A549 (cell line): ENCODE data around the gene TDRD3. TPM values are rescaled to one million over a fixed set of nuclear protein-coding genes. Genes with fewer than 3 reads are reported as not detected.
A peak's percentile ranks its signal among the peaks of the same experiment; 100 is the strongest.

Experiments
- ATAC-seq, 2 experiments: fragments of 200-7000 bp in 1 of 2; fragments of >200 bp in 1 of 2; cut with Nextera tagmentation in 1 of 2; cut with Tn5 transposase in 1 of 2; 3 replicates each; pipeline versions ENCODE4 v1.8.0 to v1.9.1; 2018 to 2020; ENCODE audit warnings: mild to moderate bottlenecking in 1 of 2, moderate library complexity in 1 of 2
- CTCF ChIA-PET: fragments of 300-600 bp; sonication (Branson Sonifier 250); formaldehyde crosslinking; extraction: SDS; loops from one replicate; lab custom pipeline; 2021; ENCODE audit warnings: antibody characterized with exemption, inconsistent platforms; lab: Yijun Ruan, JAX
- POLR2A ChIA-PET: fragments of 350-600 bp; formaldehyde crosslinking; extraction: SDS; loops from one replicate; lab custom pipeline; 2021; ENCODE audit warnings: antibody characterized with exemption, inconsistent platforms; lab: Yijun Ruan, JAX
- DNase-seq, 2 experiments: peaks; one replicate each; pipeline versions ENCODE4 v3.0.0 to v3.0.0-alpha.2; 2011 to 2016; ENCODE audit warnings: low read depth in 1 of 2, low spot score in 1 of 2
- FAIRE-seq: peaks from 2 replicates; lab custom pipeline; 2011; peaks lifted over from hg19 to GRCh38; lab: Jason Lieb, UNC
- H3K27ac ChIP-seq, 2 experiments: fragments of >200 bp; sonication (Bioruptor Twin); formaldehyde crosslinking; 3 replicates each; pipeline ENCODE4 v1.5.1; 2016 to 2017
- H3K4me1 ChIP-seq: fragments of >200 bp; sonication (Bioruptor Twin); formaldehyde crosslinking; 3 replicates; pipeline ENCODE4 v1.6.1; 2016
- H3K4me2 ChIP-seq: fragments of >200 bp; sonication (Bioruptor Twin); formaldehyde crosslinking; 3 replicates; pipeline ENCODE4 v1.6.1; 2016
- H3K4me3 ChIP-seq: fragments of >200 bp; sonication (Bioruptor Twin); formaldehyde crosslinking; 3 replicates; pipeline ENCODE4 v1.5.1; 2016
- H3K9me3 ChIP-seq: fragments of >200 bp; sonication (Bioruptor Twin); formaldehyde crosslinking; 3 replicates; pipeline ENCODE4 v1.6.1; 2016
- EHF ChIP-seq: fragments of 250-450 bp; sonication (Bioruptor Pico); IDR thresholded peaks from 2 replicates; pipeline ENCODE4 v1.5.0; 2020; ENCODE audit warnings: mild to moderate bottlenecking
- ESRRA ChIP-seq: fragments of 150-350 bp; IDR thresholded peaks from 2 replicates; pipeline ENCODE4 v1.6.1; 2014; ENCODE audit warnings: mild to moderate bottlenecking, low read length, borderline replicate concordance
- FOXS1 ChIP-seq: fragments of 250-450 bp; sonication (Bioruptor Pico); IDR thresholded peaks from 2 replicates; pipeline ENCODE4 v1.5.0; 2020; ENCODE audit warnings: mild to moderate bottlenecking, moderate library complexity
- HDAC2 ChIP-seq: fragments of 200-600 bp; sonication (generic); IDR thresholded peaks from 2 replicates; pipeline ENCODE4 v1.6.1; 2016
- JUN ChIP-seq, 2 experiments: fragments of >200 bp; sonication (Bioruptor Twin); formaldehyde crosslinking; IDR thresholded peaks; 2 replicates in 1 of 2; 3 replicates in 1 of 2; pipeline ENCODE4 v1.6.1; 2016 to 2017
- JUNB ChIP-seq: fragments of >200 bp; sonication (Bioruptor Twin); formaldehyde crosslinking; IDR thresholded peaks from 2 replicates; pipeline ENCODE4 v1.6.1; 2016
- KDM5A ChIP-seq: fragments of 200-600 bp; sonication (generic); IDR thresholded peaks from 2 replicates; pipeline ENCODE4 v1.6.1; 2016; ENCODE audit warnings: antibody characterized with exemption, mild to moderate bottlenecking
- MYC ChIP-seq: IDR thresholded peaks from 2 replicates; pipeline ENCODE4 v1.6.1; 2012; ENCODE audit warnings: mild to moderate bottlenecking, inconsistent platforms, low read length, improper control_type of control experiment, borderline replicate concordance
- NFE2L2 ChIP-seq: fragments of 150-350 bp; conservative IDR thresholded peaks from 2 replicates; pipeline ENCODE4 v1.6.1; 2014; ENCODE audit warnings: low read length
- PHF8 ChIP-seq: fragments of 200-600 bp; sonication (generic); IDR thresholded peaks from 2 replicates; pipeline ENCODE4 v1.6.1; 2016; ENCODE audit warnings: low read depth, mild to moderate bottlenecking, antibody characterized with exemption, moderate library complexity, borderline replicate concordance
- POLR2A ChIP-seq: IDR thresholded peaks from 2 replicates; pipeline ENCODE4 v1.6.1; 2012; ENCODE audit warnings: mild to moderate bottlenecking, low read length
- RAD21 ChIP-seq, 2 experiments: fragments of >200 bp in 1 of 2; sonication (Bioruptor Twin) in 1 of 2; formaldehyde crosslinking in 1 of 2; IDR thresholded peaks in 1 of 2; conservative IDR thresholded peaks in 1 of 2; 2 replicates in 1 of 2; 3 replicates in 1 of 2; pipeline ENCODE4 v1.6.1; 2012 to 2018; ENCODE audit warnings: inconsistent platforms in 1 of 2
- RFX5 ChIP-seq: fragments of 450-650 bp; IDR thresholded peaks from 2 replicates; pipeline ENCODE4 v1.7.1; 2014; ENCODE audit warnings: antibody characterized with exemption, mild to moderate bottlenecking, moderate library complexity
- RNF2 ChIP-seq: fragments of 200-600 bp; sonication (generic); IDR thresholded peaks from 2 replicates; pipeline ENCODE4 v1.6.1; 2016; ENCODE audit warnings: low read depth, mild to moderate bottlenecking, antibody characterized with exemption, moderate library complexity, borderline replicate concordance
- ZC3H11A ChIP-seq: fragments of 450-650 bp; IDR thresholded peaks from 2 replicates; pipeline ENCODE4 v1.6.1; 2014; ENCODE audit warnings: antibody characterized with exemption, mild to moderate bottlenecking
- ZSCAN20 ChIP-seq: fragments of 250-450 bp; sonication (Bioruptor Pico); IDR thresholded peaks from 2 replicates; pipeline ENCODE4 v1.8.0; 2022; ENCODE audit warnings: mild to moderate bottlenecking, moderate library complexity
- WGBS: methylation state at CpG from one replicate; pipeline ENCODE4 v1.1.6; 2017; ENCODE audit errors: missing lambda C conversion rate; 5-methylcytosine and 5-hydroxymethylcytosine counted together
- polyA plus RNA-seq, 4 experiments: library from polyadenylated mRNA; depleted of rRNA in 3 of 4; stranded (reverse); fragments of >200 nt; fragmentation: RNase III in 1 of 4; extraction: RNeasy Plus Mini Kit Qiagen cat#74134 plus additional on column Dnase treatment in 1 of 4; gene quantifications; 2 replicates in 3 of 4; 3 replicates in 1 of 4; pipeline ENCODE4 v1.2.3, GENCODE V29; 2011 to 2017
- TF ChIP-seq, protein P1 (sequence below): IDR thresholded peaks from 2 replicates; pipeline ENCODE4 v1.6.1; 2012
- TF ChIP-seq, protein P2 (sequence below): IDR thresholded peaks from 2 replicates; pipeline ENCODE4 v1.6.1; 2012; ENCODE audit warnings: low read depth, borderline replicate concordance
- TF ChIP-seq, protein P3 (sequence below): fragments of >200 bp; sonication (Bioruptor Twin); formaldehyde crosslinking; IDR thresholded peaks from 2 replicates; pipeline ENCODE4 v1.6.1; 2016
- TF ChIP-seq, protein P4 (sequence below): fragments of 250-450 bp; sonication (Bioruptor Pico); IDR thresholded peaks from 2 replicates; pipeline ENCODE4 v1.5.0; 2020; ENCODE audit warnings: low read depth, mild to moderate bottlenecking, moderate library complexity
- TF ChIP-seq, protein P5 (sequence below): fragments of >200 bp; sonication (Bioruptor Twin); formaldehyde crosslinking; IDR thresholded peaks from 3 replicates; pipeline ENCODE4 v1.6.1; 2016
- TF ChIP-seq, protein P6 (sequence below): IDR thresholded peaks from 2 replicates; pipeline ENCODE4 v1.6.1; 2012
- TF ChIP-seq, protein P7 (sequence below): fragments of 450-650 bp; IDR thresholded peaks from 2 replicates; pipeline ENCODE4 v1.6.1; 2014; ENCODE audit warnings: antibody characterized with exemption

The TDRD3 gene
- polyA plus RNA-seq, 2 of the 4 experiments (the other 2 are of a cell fraction): 5.7 to 11.8 TPM

DNA sequence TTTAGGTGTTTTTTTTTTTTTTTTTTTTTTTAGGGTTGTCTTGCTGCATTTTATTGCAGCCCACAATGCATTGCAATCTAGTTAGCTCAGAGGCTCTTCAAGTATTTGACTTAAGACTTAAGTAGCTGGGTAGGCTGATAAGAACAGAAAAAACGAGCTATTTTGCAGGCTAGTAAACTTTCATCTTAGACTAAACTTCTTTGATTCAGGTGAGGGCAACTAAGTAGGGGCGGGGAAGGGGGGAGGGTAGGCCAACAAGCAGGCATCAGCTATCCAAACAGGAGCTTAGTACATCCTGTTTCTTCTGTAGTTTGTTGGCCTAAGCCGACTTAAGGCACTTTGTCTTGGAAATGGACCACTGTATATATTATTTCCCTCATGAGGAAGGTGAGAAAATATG, 4.9 kb upstream of the TDRD3 start:
- H3K4me3 ChIP-seq: no peak overlapping the region
- H3K27ac ChIP-seq: no peak overlapping the region
- TF ChIP-seq, protein P1, sequence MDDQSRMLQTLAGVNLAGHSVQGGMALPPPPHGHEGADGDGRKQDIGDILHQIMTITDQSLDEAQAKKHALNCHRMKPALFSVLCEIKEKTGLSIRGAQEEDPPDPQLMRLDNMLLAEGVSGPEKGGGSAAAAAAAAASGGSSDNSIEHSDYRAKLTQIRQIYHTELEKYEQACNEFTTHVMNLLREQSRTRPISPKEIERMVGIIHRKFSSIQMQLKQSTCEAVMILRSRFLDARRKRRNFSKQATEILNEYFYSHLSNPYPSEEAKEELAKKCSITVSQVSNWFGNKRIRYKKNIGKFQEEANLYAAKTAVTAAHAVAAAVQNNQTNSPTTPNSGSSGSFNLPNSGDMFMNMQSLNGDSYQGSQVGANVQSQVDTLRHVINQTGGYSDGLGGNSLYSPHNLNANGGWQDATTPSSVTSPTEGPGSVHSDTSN: no peak
- TF ChIP-seq ZC3H11A (no peak), RNF2 (no peak), ZSCAN20 (CRISPR knock-in tag) (no peak), NFE2L2 (no peak), JUNB (no peak), KDM5A (no peak), MYC (no peak), HDAC2 (no peak), RFX5 (no peak), EHF (CRISPR knock-in tag) (no peak), ESRRA (no peak)
- TF ChIP-seq, protein P2, sequence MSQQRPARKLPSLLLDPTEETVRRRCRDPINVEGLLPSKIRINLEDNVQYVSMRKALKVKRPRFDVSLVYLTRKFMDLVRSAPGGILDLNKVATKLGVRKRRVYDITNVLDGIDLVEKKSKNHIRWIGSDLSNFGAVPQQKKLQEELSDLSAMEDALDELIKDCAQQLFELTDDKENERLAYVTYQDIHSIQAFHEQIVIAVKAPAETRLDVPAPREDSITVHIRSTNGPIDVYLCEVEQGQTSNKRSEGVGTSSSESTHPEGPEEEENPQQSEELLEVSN: no peak
- TF ChIP-seq, protein P3, sequence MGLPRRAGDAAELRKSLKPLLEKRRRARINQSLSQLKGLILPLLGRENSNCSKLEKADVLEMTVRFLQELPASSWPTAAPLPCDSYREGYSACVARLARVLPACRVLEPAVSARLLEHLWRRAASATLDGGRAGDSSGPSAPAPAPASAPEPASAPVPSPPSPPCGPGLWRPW: no peak
- CTCF ChIA-PET: no interaction called here
- no peak overlapping the region for H3K4me2 ChIP-seq
- H3K4me1 ChIP-seq: 0 out of 3 replicates have a peak, but pooled peaks cover 4% of the 10 kb centered on the region
- ATAC-seq (no peak), DNase-seq (no peak), FAIRE-seq (no peak)
- WGBS: 41% methylated on average over 3 of the region's 3 CpGs
- POLR2A ChIA-PET: interaction anchor here (0.7 kb wide), 1 partner anchor 44 kb away, joined by 4 read pairs; no protein-coding TSS in a partner anchor
- H3K9me3 ChIP-seq: no peaks in the 10 kb centered on the region

DNA sequence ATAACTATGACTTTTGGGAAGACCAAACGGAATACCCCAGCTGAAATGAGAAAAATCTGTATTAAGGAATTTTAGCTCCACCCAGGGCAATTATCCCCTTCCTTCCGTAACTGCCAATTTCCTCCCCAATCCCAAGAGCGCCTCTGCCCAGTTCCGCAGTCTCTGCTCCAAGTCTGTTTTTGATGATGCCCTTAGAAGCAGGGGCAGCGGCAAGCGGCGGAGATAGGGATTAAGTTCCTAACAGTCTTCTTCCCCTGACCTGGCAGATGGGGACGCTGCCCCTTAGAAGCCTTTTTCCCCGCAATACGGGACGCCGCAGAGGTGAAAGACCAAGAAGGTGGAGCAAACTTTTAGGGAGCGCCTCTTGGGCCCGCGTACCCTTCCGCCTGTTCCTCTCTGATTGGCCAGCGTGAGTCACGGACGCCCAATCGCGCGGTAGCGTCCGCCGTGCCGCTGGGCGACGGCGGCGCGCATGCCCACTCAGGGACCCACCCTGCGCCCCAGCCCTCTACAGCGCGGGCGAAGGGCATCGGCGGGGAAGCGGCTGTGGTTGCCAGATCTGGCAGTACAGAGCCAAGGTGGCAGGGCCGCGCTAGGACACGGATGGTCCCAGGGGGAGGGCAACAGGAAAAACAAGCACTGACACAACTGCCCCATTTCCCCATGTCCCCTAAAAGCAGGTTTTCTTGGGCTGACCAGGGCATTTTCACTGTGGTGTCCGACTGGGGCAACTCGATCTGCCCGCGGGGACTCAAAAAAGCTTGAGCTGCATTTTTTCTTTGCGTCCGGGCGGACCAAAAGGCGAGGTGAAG, 843 bp upstream of the TDRD3 start:
- Histone ChIP-seq H3K4me3 (peak overlapping the region; percentile 68), H3K9me3 (no peaks in the 10 kb centered on the region), H3K4me1 (peaks cover 14% of the 10 kb centered on the region; the same call in 2 of the 3 replicates), H3K27ac (peak overlapping the region; percentile 91 to 100), H3K4me2 (peak overlapping the region; percentile 87)
- FAIRE-seq (no peak), ATAC-seq (peak; percentile 91 to 95), DNase-seq (peak; percentile 69 to 92)
- ChIA-PET CTCF (interaction anchor here (1.2 to 1.4 kb wide), 3 partner anchors 10 to 714 kb away, joined by 3 to 5 read pairs (median 4); no protein-coding TSS in a partner anchor), POLR2A (interaction anchor here (1.4 kb wide), 1 partner anchor 35 kb away, joined by 4 read pairs; no protein-coding TSS in a partner anchor)
- WGBS: 0% methylated on average over 15 of the region's 49 CpGs
- TF ChIP-seq, protein P4, sequence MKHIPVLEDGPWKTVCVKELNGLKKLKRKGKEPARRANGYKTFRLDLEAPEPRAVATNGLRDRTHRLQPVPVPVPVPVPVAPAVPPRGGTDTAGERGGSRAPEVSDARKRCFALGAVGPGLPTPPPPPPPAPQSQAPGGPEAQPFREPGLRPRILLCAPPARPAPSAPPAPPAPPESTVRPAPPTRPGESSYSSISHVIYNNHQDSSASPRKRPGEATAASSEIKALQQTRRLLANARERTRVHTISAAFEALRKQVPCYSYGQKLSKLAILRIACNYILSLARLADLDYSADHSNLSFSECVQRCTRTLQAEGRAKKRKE: no peak
- TF ChIP-seq PHF8 (peak; percentile 19), MYC (0 out of 2 replicates have a peak, but pooled peaks have one; percentile 41), RAD21 (conservative IDR thresholded peaks at IDR 0.05 in 1 of 2, IDR thresholded peaks at IDR 0.05 in 1 of 2) (no peak), POLR2A (peak; percentile 74), FOXS1 (CRISPR knock-in tag) (no peak), JUNB (no peak), RFX5 (0 out of 2 replicates have a peak, but pooled peaks have one; percentile 20), ZSCAN20 (CRISPR knock-in tag) (no peak), JUN (IDR thresholded peaks at IDR 0.05) (peak in 1 of 2 experiments; percentile 68; a peak in 4 of 5 replicates)
- TF ChIP-seq, protein P5, sequence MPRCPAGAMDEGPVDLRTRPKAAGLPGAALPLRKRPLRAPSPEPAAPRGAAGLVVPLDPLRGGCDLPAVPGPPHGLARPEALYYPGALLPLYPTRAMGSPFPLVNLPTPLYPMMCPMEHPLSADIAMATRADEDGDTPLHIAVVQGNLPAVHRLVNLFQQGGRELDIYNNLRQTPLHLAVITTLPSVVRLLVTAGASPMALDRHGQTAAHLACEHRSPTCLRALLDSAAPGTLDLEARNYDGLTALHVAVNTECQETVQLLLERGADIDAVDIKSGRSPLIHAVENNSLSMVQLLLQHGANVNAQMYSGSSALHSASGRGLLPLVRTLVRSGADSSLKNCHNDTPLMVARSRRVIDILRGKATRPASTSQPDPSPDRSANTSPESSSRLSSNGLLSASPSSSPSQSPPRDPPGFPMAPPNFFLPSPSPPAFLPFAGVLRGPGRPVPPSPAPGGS: peak; percentile 72; the same call in 1 of the 3 replicates
- TF ChIP-seq, protein P6, sequence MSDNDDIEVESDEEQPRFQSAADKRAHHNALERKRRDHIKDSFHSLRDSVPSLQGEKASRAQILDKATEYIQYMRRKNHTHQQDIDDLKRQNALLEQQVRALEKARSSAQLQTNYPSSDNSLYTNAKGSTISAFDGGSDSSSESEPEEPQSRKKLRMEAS: peak; percentile 61
- TF ChIP-seq, protein P7, sequence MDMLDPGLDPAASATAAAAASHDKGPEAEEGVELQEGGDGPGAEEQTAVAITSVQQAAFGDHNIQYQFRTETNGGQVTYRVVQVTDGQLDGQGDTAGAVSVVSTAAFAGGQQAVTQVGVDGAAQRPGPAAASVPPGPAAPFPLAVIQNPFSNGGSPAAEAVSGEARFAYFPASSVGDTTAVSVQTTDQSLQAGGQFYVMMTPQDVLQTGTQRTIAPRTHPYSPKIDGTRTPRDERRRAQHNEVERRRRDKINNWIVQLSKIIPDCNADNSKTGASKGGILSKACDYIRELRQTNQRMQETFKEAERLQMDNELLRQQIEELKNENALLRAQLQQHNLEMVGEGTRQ: peak; percentile 75
